Breast epithelium (tissue), 4 donors: ENCODE measurements around the gene PSMB11. TPM values are rescaled to one million over a fixed set of nuclear protein-coding genes. Genes with fewer than 3 reads are reported as not detected.
A peak's percentile ranks its signal among the peaks of the same experiment; 100 is the strongest.

Experiments
- DNase-seq, 2 donors: peaks; one replicate each; pipeline ENCODE4 v3.0.0-alpha.2; 2019; ENCODE audit warnings: low spot score in 2 of 2
- H3K27ac ChIP-seq, 2 donors: fragments of 200-600 bp; sonication (generic) in 1 of 2; one replicate each; pipeline ENCODE4 v1.5.1; 2016 to 2019; ENCODE audit warnings: mild to moderate bottlenecking in 1 of 2
- H3K27me3 ChIP-seq, 2 donors: fragments of 200-600 bp; sonication (generic) in 1 of 2; one replicate each; pipeline versions ENCODE4 v1.5.1 to v1.6.0; 2017 to 2019; ENCODE audit warnings: control low read depth in 1 of 2, mild to moderate bottlenecking in 1 of 2
- H3K36me3 ChIP-seq: fragments of 200-600 bp; one replicate; pipeline ENCODE4 v1.5.1; 2019
- H3K4me1 ChIP-seq, 2 donors: fragments of 200-600 bp; sonication (generic); one replicate each; pipeline ENCODE4 v1.5.1; 2016 to 2019; ENCODE audit warnings: control low read depth in 1 of 2
- H3K4me3 ChIP-seq, 3 donors: fragments of 200-600 bp; sonication (generic); 1 replicate in 2 of 3; 2 replicates in 1 of 3; pipeline ENCODE4 v1.5.1; 2016 to 2019; ENCODE audit warnings: mild to moderate bottlenecking in 3 of 3, moderate library complexity in 2 of 3
- H3K9me3 ChIP-seq, 2 donors: fragments of 200-600 bp; sonication (generic) in 1 of 2; one replicate each; pipeline ENCODE4 v1.5.1; 2016 to 2019; ENCODE audit warnings: control low read depth in 1 of 2
- CTCF ChIP-seq, 3 donors: fragments of 450-650 bp; IDR thresholded peaks; one replicate each; pipeline ENCODE4 v1.5.1; 2016 to 2017; ENCODE audit warnings: antibody characterized with exemption in 3 of 3, mild to moderate bottlenecking in 3 of 3, moderate library complexity in 3 of 3
- POLR2A ChIP-seq: fragments of 450-650 bp; IDR thresholded peaks from one replicate; pipeline ENCODE4 v1.6.1; 2016; ENCODE audit warnings: antibody characterized with exemption, mild to moderate bottlenecking, moderate library complexity
- POLR2AphosphoS5 ChIP-seq, 3 donors: sonication (generic); formaldehyde crosslinking; IDR thresholded peaks; one replicate each; pipeline ENCODE4 v1.6.1; 2017; ENCODE audit warnings: antibody characterized with exemption in 3 of 3
- intact Hi-C: fragments of 100-400 bp; cut with DNase I; formaldehyde crosslinking; loops from one replicate; pipeline ENCODE4 v1.15.1; 2023; ENCODE audit warnings: low total_unique reads
- total RNA-seq, 3 donors: library from RNA; depleted of rRNA; stranded (reverse); fragments of >200 nt; gene quantifications; one replicate each; pipeline ENCODE4 v1.1.0, GENCODE V29; 2016

Gene PSMB11
- total RNA-seq, 3 donors from 2014 or later, result not detected

- Histone ChIP-seq H3K4me3 (no peak overlapping the region), H3K36me3 (no peaks in the 10 kb centered on the region), H3K4me1 (peaks cover 5% of the 10 kb centered on the region in 2 donors), H3K9me3 (no peaks in the 10 kb centered on the region), H3K27me3 (no peaks in the 10 kb centered on the region), H3K27ac (no peak overlapping the region)
- no peak for TF ChIP-seq POLR2AphosphoS5 (IDR thresholded peaks at IDR 0.05)
- no peak for TF ChIP-seq POLR2A
- no peak for TF ChIP-seq CTCF (IDR thresholded peaks at IDR 0.05)
- DNase-seq, result no peak
- intact Hi-C loops, result no loop called here
Measured at GRCh38 chr14:23028799-23029198, 13.2 kb upstream of the PSMB11 start.

GRCh38 chr14:23030936-23031335 is 11.1 kb upstream of the PSMB11 start:
- H3K4me1 ChIP-seq, result peaks cover 5 to 6% of the 10 kb centered on the region in 2 donors
- no peaks in the 10 kb centered on the region for H3K9me3 ChIP-seq
- no peak for DNase-seq
- TF ChIP-seq CTCF (IDR thresholded peaks at IDR 0.05) (no peak), POLR2AphosphoS5 (IDR thresholded peaks at IDR 0.05) (no peak), POLR2A (no peak)
- H3K27me3 ChIP-seq, result no peaks in the 10 kb centered on the region
- no peak overlapping the region for H3K27ac ChIP-seq
- H3K4me3 ChIP-seq, result no peak overlapping the region
- no peaks in the 10 kb centered on the region for H3K36me3 ChIP-seq
- intact Hi-C loops, result no loop called here

GRCh38 chr14:23033251-23033727 is 8.7 kb upstream of the PSMB11 start:
- TF ChIP-seq CTCF (IDR thresholded peaks at IDR 0.05), result no peak
- no peak for TF ChIP-seq POLR2AphosphoS5 (IDR thresholded peaks at IDR 0.05)
- TF ChIP-seq POLR2A, result no peak

GRCh38 chr14:23033801-23034497 is 8.1 kb upstream of the PSMB11 start:
- intact Hi-C loops, result no loop called here
- Histone ChIP-seq H3K27me3 (no peaks in the 10 kb centered on the region), H3K4me1 (peaks cover 5 to 6% of the 10 kb centered on the region in 2 donors), H3K36me3 (no peaks in the 10 kb centered on the region), H3K4me3 (peak overlapping the region; percentile 71 to 81 (median 78)), H3K27ac (peak overlapping the region; percentile 88 to 96), H3K9me3 (no peaks in the 10 kb centered on the region)
- TF ChIP-seq CTCF (IDR thresholded peaks at IDR 0.05) (no peak), POLR2A (no peak), POLR2AphosphoS5 (IDR thresholded peaks at IDR 0.05) (no peak)
- no peak for DNase-seq

More at GRCh38 chr14:23033251-23033727, 8.7 kb upstream of the PSMB11 start:
- intact Hi-C loops, result no loop called here
- H3K27me3 ChIP-seq, result no peaks in the 10 kb centered on the region
- H3K9me3 ChIP-seq, result no peaks in the 10 kb centered on the region
- no peak for DNase-seq
- H3K4me1 ChIP-seq, result peaks cover 5 to 6% of the 10 kb centered on the region in 2 donors
- H3K27ac ChIP-seq, result no peak overlapping the region
- H3K36me3 ChIP-seq, result no peaks in the 10 kb centered on the region
- peak overlapping the region in 2 of 3 donors; percentile 71 to 81 for H3K4me3 ChIP-seq

- DNase-seq, result peak; percentile 88 to 91
- peak within 1 kb of the TSS; percentile 88 to 96 for H3K27ac ChIP-seq
- H3K27me3 ChIP-seq, result no peaks in the 10 kb centered on the region
- no peaks in the 10 kb centered on the region for H3K36me3 ChIP-seq
- no peaks in the 10 kb centered on the region for H3K9me3 ChIP-seq
- peaks cover 5 to 6% of the 10 kb centered on the region in 2 donors for H3K4me1 ChIP-seq
- intact Hi-C loops, result no loop called here
- H3K4me3 ChIP-seq, result peak within 1 kb of the TSS; percentile 71 to 81 (median 78)
- TF ChIP-seq POLR2AphosphoS5 (IDR thresholded peaks at IDR 0.05) (peak; percentile 59 to 73 (median 61)), CTCF (IDR thresholded peaks at IDR 0.05) (no peak)
Measured at GRCh38 chr14:23034498-23035302, 7.3 kb upstream of the PSMB11 start, which contains the start of gene PSMB5. TSS of gene PSMB5 (minus strand) at chr14:23034900. CDS start at chr14:23034881, 19 bp downstream.
